ENCODE results near the gene ABCB11. TPM values are rescaled to one million over a fixed set of nuclear protein-coding genes. Genes with fewer than 3 reads are reported as not detected.

Gene ABCB11
- polyA plus RNA-seq, 1 donor from 2014 or later, result not detected

- no peak overlapping the region for H3K4me2 ChIP-seq (ENCODE audit: low read length)
- no peaks in the 10 kb centered on the region for H3K9me3 ChIP-seq (ENCODE audit: low read length)
- H3F3A ChIP-seq (ENCODE audit: insufficient read depth, low read length, poor library complexity, severe bottlenecking), result no peaks in the 10 kb centered on the region
- H3K27ac ChIP-seq (ENCODE audit: low read length), result no peak overlapping the region
- no peaks in the 10 kb centered on the region for H4K20me1 ChIP-seq (ENCODE audit: insufficient read depth)
- H3K36me3 ChIP-seq (ENCODE audit: insufficient read depth, low read length), result no peaks in the 10 kb centered on the region
- no peak overlapping the region for H3K9ac ChIP-seq (ENCODE audit: low read length)
- H3K9me2 ChIP-seq (ENCODE audit: insufficient read depth, low read length), result no peaks in the 10 kb centered on the region
- no peaks in the 10 kb centered on the region for H3K79me2 ChIP-seq (replicated peaks; ENCODE audit: insufficient read depth, low read length)
- no peak overlapping the region for H2AFZ ChIP-seq (ENCODE audit: low read depth, low read length)
- H3K4me3 ChIP-seq (ENCODE audit: low read length), result no peak overlapping the region
- no peaks in the 10 kb centered on the region for H3K27me3 ChIP-seq (ENCODE audit: insufficient read depth, low read depth, low read length)
- no peak for TF ChIP-seq TAF1 (IDR thresholded peaks at IDR 0.05; ENCODE audit: low read depth)
- TF ChIP-seq SMC3 (conservative IDR thresholded peaks at IDR 0.05; ENCODE audit: poor library complexity), result no peak
- TF ChIP-seq EP300 (conservative IDR thresholded peaks at IDR 0.05; ENCODE audit: poor library complexity, severe bottlenecking), result no peak
- no peak for TF ChIP-seq CTCF (IDR thresholded peaks at IDR 0.05; ENCODE audit: poor library complexity, severe bottlenecking)
- no peak for TF ChIP-seq REST (IDR thresholded peaks at IDR 0.05; ENCODE audit: borderline replicate concordance)
- TF ChIP-seq POLR2AphosphoS5 (IDR thresholded peaks at IDR 0.05), result no peak
- TF ChIP-seq EZH2 (IDR thresholded peaks at IDR 0.05; ENCODE audit: borderline replicate concordance, insufficient read depth, low read length, poor library complexity, severe bottlenecking), result no peak
- TF ChIP-seq MXI1 (conservative IDR thresholded peaks at IDR 0.05; ENCODE audit: poor library complexity, severe bottlenecking), result no peak
- TF ChIP-seq RAD21 (conservative IDR thresholded peaks at IDR 0.05), result no peak
Measured at GRCh38 chr2:169034256-169034655, 3.1 kb upstream of the ABCB11 start.

GRCh38 chr2:169029341-169029740, 1.8 kb downstream of the ABCB11 start:
- H2AFZ ChIP-seq (ENCODE audit: low read depth, low read length), result no peak overlapping the region

More at GRCh38 chr2:169029341-169029740, 1.8 kb downstream of the ABCB11 start:
- Histone ChIP-seq H3K9me2 (ENCODE audit: insufficient read depth, low read length) (no peaks in the 10 kb centered on the region), H3K4me3 (ENCODE audit: low read length) (no peak overlapping the region), H3K9ac (ENCODE audit: low read length) (no peak overlapping the region), H4K20me1 (ENCODE audit: insufficient read depth) (no peaks in the 10 kb centered on the region), H3F3A (ENCODE audit: insufficient read depth, low read length, poor library complexity, severe bottlenecking) (no peaks in the 10 kb centered on the region), H3K27me3 (ENCODE audit: insufficient read depth, low read depth, low read length) (no peaks in the 10 kb centered on the region), H3K27ac (ENCODE audit: low read length) (no peak overlapping the region), H3K4me2 (ENCODE audit: low read length) (no peak overlapping the region), H3K79me2 (replicated peaks; ENCODE audit: insufficient read depth, low read length) (no peaks in the 10 kb centered on the region), H3K36me3 (ENCODE audit: insufficient read depth, low read length) (no peaks in the 10 kb centered on the region), H3K9me3 (ENCODE audit: low read length) (no peaks in the 10 kb centered on the region)
- TF ChIP-seq EP300 (conservative IDR thresholded peaks at IDR 0.05; ENCODE audit: poor library complexity, severe bottlenecking) (no peak), EZH2 (IDR thresholded peaks at IDR 0.05; ENCODE audit: borderline replicate concordance, insufficient read depth, low read length, poor library complexity, severe bottlenecking) (no peak), REST (IDR thresholded peaks at IDR 0.05; ENCODE audit: borderline replicate concordance) (no peak), RAD21 (conservative IDR thresholded peaks at IDR 0.05) (no peak), TAF1 (IDR thresholded peaks at IDR 0.05; ENCODE audit: low read depth) (no peak), SMC3 (conservative IDR thresholded peaks at IDR 0.05; ENCODE audit: poor library complexity) (no peak), CTCF (IDR thresholded peaks at IDR 0.05; ENCODE audit: poor library complexity, severe bottlenecking) (no peak), POLR2AphosphoS5 (IDR thresholded peaks at IDR 0.05) (no peak)

Measured in neural cell (in vitro differentiated cells).